ENCODE measurements around the gene MEGF6.

MEGF6 gene

GRCh38 chr1:3570066-3570986 lies 41.0 kb downstream of the MEGF6 start:
- no peak for DNase-seq (ENCODE audit: low read depth)

GRCh38 chr1:3569436-3569835 lies 41.9 kb downstream of the MEGF6 start:
- no peak for DNase-seq (ENCODE audit: low read depth)

- no peak for DNase-seq (ENCODE audit: low read depth)
Observed at GRCh38 chr1:3568815-3569435, 42.4 kb downstream of the MEGF6 start.

GRCh38 chr1:3566951-3567804 lies 44.1 kb downstream of the MEGF6 start:
- no peak for DNase-seq (ENCODE audit: low read depth)

- DNase-seq (ENCODE audit: low read depth): no peak
Observed at GRCh38 chr1:3566003-3566885, 45.1 kb downstream of the MEGF6 start.

- DNase-seq (ENCODE audit: low read depth): no peak
Observed at GRCh38 chr1:3564921-3565831, 46.1 kb downstream of the MEGF6 start.

- no peak for DNase-seq (ENCODE audit: low read depth)
Observed at GRCh38 chr1:3563610-3564009, 47.7 kb downstream of the MEGF6 start.

- no peak for DNase-seq (ENCODE audit: low read depth)
Observed at GRCh38 chr1:3563125-3563524, 48.2 kb downstream of the MEGF6 start.

GRCh38 chr1:3562712-3563111 lies 48.6 kb downstream of the MEGF6 start:
- DNase-seq (ENCODE audit: low read depth): no peak

- no peak for DNase-seq (ENCODE audit: low read depth)
Observed at GRCh38 chr1:3561702-3562101, 49.6 kb downstream of the MEGF6 start.

GRCh38 chr1:3560981-3561380 lies 50.3 kb downstream of the MEGF6 start:
- no peak for DNase-seq (ENCODE audit: low read depth)

- no peak for DNase-seq (ENCODE audit: low read depth)
Observed at GRCh38 chr1:3560251-3560871, 50.9 kb downstream of the MEGF6 start.

- no peak for DNase-seq (ENCODE audit: low read depth)
Observed at GRCh38 chr1:3558036-3558726, 53.1 kb downstream of the MEGF6 start.

- DNase-seq (ENCODE audit: low read depth): no peak
Observed at GRCh38 chr1:3557366-3557765, 53.9 kb downstream of the MEGF6 start.

- no peak for DNase-seq (ENCODE audit: low read depth)
Observed at GRCh38 chr1:3556336-3556735, 55.0 kb downstream of the MEGF6 start.

- DNase-seq (ENCODE audit: low read depth): no peak
Observed at GRCh38 chr1:3555131-3555920, 56.0 kb downstream of the MEGF6 start.

- DNase-seq (ENCODE audit: low read depth): no peak
Observed at GRCh38 chr1:3553940-3554223, 57.4 kb downstream of the MEGF6 start.

- no peak for DNase-seq (ENCODE audit: low read depth)
Observed at GRCh38 chr1:3553166-3553939, 58.0 kb downstream of the MEGF6 start.
